HUES48 (cell line): ENCODE data around the gene EMILIN2.
"Not testable (repeated sequence)": the region's sequence is repeated elsewhere in the genome, so short reads cannot be mapped to it uniquely, and the experiment has no call there.

Source experiments
- H3K27ac ChIP-seq: one replicate; pipeline ENCODE4 v1.7.0; 2013; ENCODE audit warnings: low read depth, low read length, inconsistent platforms
- H3K27me3 ChIP-seq: 2 replicates; pipeline ENCODE4 v1.6.1; 2013; ENCODE audit warnings: mild to moderate bottlenecking, low read length; ENCODE audit not compliant: control insufficient read depth, insufficient read depth
- H3K36me3 ChIP-seq: 2 replicates; pipeline ENCODE4 v1.6.1; 2013; ENCODE audit warnings: low read length; ENCODE audit not compliant: control insufficient read depth, insufficient read depth
- H3K4me1 ChIP-seq: 2 replicates; pipeline ENCODE4 v1.6.1; 2013; ENCODE audit warnings: mild to moderate bottlenecking, low read length; ENCODE audit not compliant: control insufficient read depth, insufficient read depth
- H3K4me3 ChIP-seq: 2 replicates; pipeline ENCODE4 v1.5.1; 2013; ENCODE audit warnings: mild to moderate bottlenecking, low read depth, low read length
- H3K9ac ChIP-seq: 2 replicates; pipeline ENCODE4 v1.6.1; 2013; ENCODE audit warnings: mild to moderate bottlenecking, low read depth, low read length, moderate library complexity
- H3K9me3 ChIP-seq: 2 replicates; pipeline ENCODE4 v1.6.1; 2013; ENCODE audit warnings: low read length; ENCODE audit not compliant: control insufficient read depth, insufficient read depth

The EMILIN2 gene

DNA sequence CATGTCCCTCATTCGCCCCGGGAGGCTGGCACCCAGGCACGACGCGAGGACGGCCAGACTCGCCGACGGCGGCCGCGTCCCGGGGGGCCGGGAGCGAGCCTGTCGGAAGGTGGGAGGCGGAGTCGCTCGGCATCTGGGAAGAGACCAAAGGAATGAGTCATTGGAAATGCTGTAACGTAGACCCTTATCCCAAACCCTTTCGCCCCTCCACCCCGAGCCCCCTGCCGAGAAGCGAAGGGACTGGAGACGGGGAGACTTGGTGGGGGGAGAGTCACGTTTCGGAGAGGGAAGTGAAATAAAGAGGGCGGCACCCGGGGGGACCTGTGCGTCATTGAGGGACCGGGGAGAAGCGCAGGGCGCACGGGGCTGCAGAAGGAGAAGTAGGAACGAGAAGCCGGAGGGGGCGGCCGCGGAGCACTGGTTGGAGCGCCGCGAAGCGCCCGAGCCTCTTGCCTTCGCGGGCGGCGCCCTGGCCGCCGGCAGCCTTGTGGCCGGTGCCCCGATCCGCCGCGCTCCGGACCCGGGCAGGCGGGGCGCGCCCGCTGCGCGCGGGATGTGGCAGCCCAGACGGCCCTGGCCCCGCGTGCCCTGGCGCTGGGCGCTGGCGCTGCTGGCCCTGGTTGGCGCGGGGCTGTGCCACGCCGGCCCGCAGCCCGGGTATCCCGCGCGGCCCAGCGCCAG, at the start of gene EMILIN2:
Gene EMILIN2, plus strand, starts transcription at position 371 of the 681 bp plus-strand sequence. Its CDS starts 183 bp downstream, at position 554.
- Histone ChIP-seq H3K4me3 (peak within 1 kb of the TSS; percentile 75), H3K4me1 (peaks cover 4% of the 10 kb centered on the region), H3K9ac (peak within 1 kb of the TSS; percentile 55), H3K36me3 (no peaks in the 10 kb centered on the region), H3K9me3 (no peaks in the 10 kb centered on the region), H3K27me3 (peaks cover 68% of the 10 kb centered on the region), H3K27ac (peak within 1 kb of the TSS; percentile 75)

- peaks cover 41% of the 10 kb centered on the region for H3K36me3 ChIP-seq
- H3K27me3 ChIP-seq, result no peaks in the 10 kb centered on the region
- no peaks in the 10 kb centered on the region for H3K4me1 ChIP-seq
- H3K4me3 ChIP-seq, result no peak overlapping the region
- no peaks in the 10 kb centered on the region for H3K9me3 ChIP-seq
- no peak overlapping the region for H3K27ac ChIP-seq
- no peak overlapping the region for H3K9ac ChIP-seq
Measured at GRCh38 chr18:2797951-2798350, 48.9 kb upstream of the EMILIN2 start.

DNA sequence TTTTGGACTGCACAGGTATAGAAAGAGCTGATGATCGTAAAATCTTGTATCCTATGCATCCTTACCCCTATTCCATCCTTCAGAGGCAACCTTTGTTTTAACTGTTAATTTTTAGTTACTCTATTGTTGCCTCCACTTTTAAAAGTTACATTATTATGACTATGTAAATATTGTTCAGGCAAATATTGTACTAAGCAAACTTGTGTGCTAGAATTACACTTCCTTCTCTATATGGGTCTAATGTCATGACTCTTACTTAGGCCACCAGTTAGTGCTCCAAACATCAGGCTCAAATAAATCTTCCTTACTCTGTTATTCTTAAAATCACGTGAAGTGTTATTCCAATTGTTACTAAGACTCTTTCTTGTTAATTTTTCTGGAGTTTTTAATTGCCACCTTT, 47.4 kb upstream of the EMILIN2 start:
- Histone ChIP-seq H3K9me3 (no peaks in the 10 kb centered on the region), H3K9ac (no peak overlapping the region), H3K4me3 (no peak overlapping the region), H3K36me3 (peaks cover 46% of the 10 kb centered on the region), H3K4me1 (no peaks in the 10 kb centered on the region), H3K27ac (no peak overlapping the region), H3K27me3 (no peaks in the 10 kb centered on the region)

- Histone ChIP-seq H3K9me3 (no peaks in the 10 kb centered on the region; the same call in 1 of the 2 replicates), H3K4me1 (no peaks in the 10 kb centered on the region), H3K27me3 (no peaks in the 10 kb centered on the region), H3K9ac (no peak overlapping the region), H3K4me3 (no peak overlapping the region), H3K36me3 (peaks cover 12% of the 10 kb centered on the region; the same call in 1 of the 2 replicates), H3K27ac (no peak overlapping the region)
Measured at GRCh38 chr18:2805970-2806943, 40.5 kb upstream of the EMILIN2 start.

GRCh38 chr18:2808640-2809039, 38.2 kb upstream of the EMILIN2 start:
- not testable (repeated sequence) for H3K36me3 ChIP-seq, H3K9me3 ChIP-seq, H3K27ac ChIP-seq, H3K9ac ChIP-seq, H3K4me3 ChIP-seq, H3K4me1 ChIP-seq, H3K27me3 ChIP-seq

GRCh38 chr18:2809666-2810183, 37.1 kb upstream of the EMILIN2 start:
- H3K27me3 ChIP-seq, H3K9me3 ChIP-seq, H3K4me3 ChIP-seq, H3K4me1 ChIP-seq, H3K36me3 ChIP-seq, H3K9ac ChIP-seq, H3K27ac ChIP-seq: not testable (repeated sequence)

GRCh38 chr18:2811416-2811815, 35.4 kb upstream of the EMILIN2 start:
- no peak overlapping the region for H3K4me3 ChIP-seq
- H3K27me3 ChIP-seq, result no peaks in the 10 kb centered on the region
- no peak overlapping the region for H3K9ac ChIP-seq
- no peaks in the 10 kb centered on the region for H3K36me3 ChIP-seq
- no peaks in the 10 kb centered on the region; the same call in 1 of the 2 replicates for H3K9me3 ChIP-seq
- peaks cover 1% of the 10 kb centered on the region for H3K4me1 ChIP-seq
- H3K27ac ChIP-seq, result no peak overlapping the region

- no peaks in the 10 kb centered on the region for H3K36me3 ChIP-seq
- H3K4me1 ChIP-seq, result peaks cover 8% of the 10 kb centered on the region
- H3K27ac ChIP-seq, result no peak overlapping the region
- H3K4me3 ChIP-seq, result no peak overlapping the region
- no peaks in the 10 kb centered on the region for H3K27me3 ChIP-seq
- no peaks in the 10 kb centered on the region for H3K9me3 ChIP-seq
- H3K9ac ChIP-seq, result no peak overlapping the region
Measured at GRCh38 chr18:2814928-2815327, 31.9 kb upstream of the EMILIN2 start.

GRCh38 chr18:2818281-2818680, 28.5 kb upstream of the EMILIN2 start:
- Histone ChIP-seq H3K4me1 (peaks cover 8% of the 10 kb centered on the region), H3K9ac (no peak overlapping the region), H3K4me3 (no peak overlapping the region), H3K9me3 (no peaks in the 10 kb centered on the region), H3K36me3 (no peaks in the 10 kb centered on the region), H3K27me3 (no peaks in the 10 kb centered on the region), H3K27ac (no peak overlapping the region)

GRCh38 chr18:2821695-2822094, 25.1 kb upstream of the EMILIN2 start:
- Histone ChIP-seq H3K9ac (no peak overlapping the region), H3K36me3 (no peaks in the 10 kb centered on the region)

More at GRCh38 chr18:2821695-2822094, 25.1 kb upstream of the EMILIN2 start:
- Histone ChIP-seq H3K27me3 (no peaks in the 10 kb centered on the region), H3K4me3 (no peak overlapping the region), H3K4me1 (peaks cover 4% of the 10 kb centered on the region; the same call in 1 of the 2 replicates), H3K9me3 (no peaks in the 10 kb centered on the region), H3K27ac (no peak overlapping the region)
